GM12891 (cell line): Measurements from ENCODE around the gene IRX1.

Source experiments
- POLR2A ChIP-seq: IDR thresholded peaks from 2 replicates; pipeline ENCODE4 v1.6.1; 2011; ENCODE audit warnings: low read depth, low read length, control low read depth
- POLR2AphosphoS5 ChIP-seq: IDR thresholded peaks from 2 replicates; pipeline ENCODE4 v1.6.1; 2011; ENCODE audit warnings: low read depth, low read length, control low read depth
- POU2F2 ChIP-seq: IDR thresholded peaks from 2 replicates; pipeline ENCODE4 v1.6.1; 2011; ENCODE audit warnings: low read depth, mild to moderate bottlenecking, control low read depth, low read length, moderate library complexity
- TAF1 ChIP-seq: IDR thresholded peaks from 2 replicates; pipeline ENCODE4 v1.6.1; 2011; ENCODE audit warnings: low read depth, low read length, control low read depth

DNA sequence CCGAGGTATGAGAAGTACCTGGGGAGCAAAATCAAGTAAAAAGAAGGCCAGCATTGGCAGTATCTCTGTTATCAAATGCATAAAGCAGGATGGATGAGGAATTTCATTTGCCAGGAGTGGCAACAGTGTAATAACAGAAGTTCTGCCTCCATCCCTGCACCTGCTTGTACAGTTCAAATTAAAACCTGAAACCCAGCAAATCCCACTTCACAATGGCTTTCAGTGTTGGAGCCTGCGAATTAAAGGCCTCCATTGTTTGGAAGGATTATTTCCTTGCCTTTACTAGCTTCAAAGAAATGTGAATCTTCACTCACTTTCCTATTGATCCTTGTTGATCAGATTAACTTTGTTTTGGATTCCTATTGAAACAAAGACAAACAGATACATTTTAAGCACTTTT lies 31.5 kb upstream of the IRX1 start:
- TF ChIP-seq TAF1: no peak
- no peak for TF ChIP-seq POLR2AphosphoS5
- no peak for TF ChIP-seq POU2F2
- TF ChIP-seq POLR2A: no peak
